Loucy (cell line): Measurements from ENCODE around the gene TNNC2.

Experiments
- CTCF ChIP-seq: fragments of 200-600 bp; sonication (generic); conservative IDR thresholded peaks from 2 replicates; pipeline ENCODE4 v1.5.1; 2014; ENCODE audit warnings: mild to moderate bottlenecking, antibody characterized with exemption, low read length
- EZH2phosphoT487 ChIP-seq: fragments of 200-600 bp; IDR thresholded peaks from 2 replicates; pipeline ENCODE4 v1.6.1; 2018; ENCODE audit warnings: antibody characterized with exemption, mild to moderate bottlenecking, moderate library complexity, borderline replicate concordance

- no peak for TF ChIP-seq CTCF
- TF ChIP-seq EZH2phosphoT487, result no peak
Measured at GRCh38 chr20:45848969-45849582, 22.0 kb upstream of the TNNC2 start.
